ENCODE results near the gene FAM13B.

DNA sequence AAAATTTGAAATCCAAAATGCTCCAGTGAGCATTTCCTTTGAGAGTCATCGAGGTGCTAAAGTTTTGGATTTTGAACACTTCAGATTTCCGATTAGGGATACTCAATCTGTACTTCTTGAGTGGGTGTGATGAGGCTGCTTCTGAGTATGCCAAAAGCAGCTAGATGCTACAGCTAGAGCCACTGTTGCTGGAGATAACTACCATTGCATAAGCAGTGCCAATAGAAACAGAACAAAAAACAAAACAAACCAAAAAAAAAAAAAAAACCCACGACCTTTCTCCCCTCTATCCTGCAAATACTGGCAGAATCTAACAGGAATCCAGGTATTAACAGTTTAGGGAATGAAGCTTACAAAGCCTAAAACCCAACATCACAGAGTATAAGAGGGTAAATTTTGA lies 100.1 kb downstream of the FAM13B start:
- TF ChIP-seq POLR2AphosphoS5 (IDR thresholded peaks at IDR 0.05; ENCODE audit: low read depth, low read length) (no peak), YY1 (IDR thresholded peaks at IDR 0.05; ENCODE audit: low read depth, low read length) (no peak), CEBPB (IDR thresholded peaks at IDR 0.05; ENCODE audit: low read depth, low read length) (no peak), EGR1 (IDR thresholded peaks at IDR 0.05; ENCODE audit: borderline replicate concordance, low read depth, low read length) (no peak), POLR2A (IDR thresholded peaks at IDR 0.05; ENCODE audit: control extremely low read depth in 1 of 2, low read depth in 2 of 2, low read length in 2 of 2) (no peak), RAD21 (IDR thresholded peaks at IDR 0.05 in 1 of 2, conservative IDR thresholded peaks at IDR 0.05 in 1 of 2; ENCODE audit: low read depth in 2 of 2, low read length in 2 of 2) (no peak), RXRA (IDR thresholded peaks at IDR 0.05; ENCODE audit: insufficient read depth, low read depth, low read length) (no peak), ATF3 (IDR thresholded peaks at IDR 0.05; ENCODE audit: insufficient read depth, low read depth, low read length) (no peak), JUND (IDR thresholded peaks at IDR 0.05; ENCODE audit: low read length) (no peak), EP300 (IDR thresholded peaks at IDR 0.05; ENCODE audit: borderline replicate concordance in 1 of 2, low read depth in 2 of 2, low read length in 2 of 2) (no peak), SRF (IDR thresholded peaks at IDR 0.05; ENCODE audit: low read depth, low read length) (no peak)
- TF ChIP-seq, protein P1, sequence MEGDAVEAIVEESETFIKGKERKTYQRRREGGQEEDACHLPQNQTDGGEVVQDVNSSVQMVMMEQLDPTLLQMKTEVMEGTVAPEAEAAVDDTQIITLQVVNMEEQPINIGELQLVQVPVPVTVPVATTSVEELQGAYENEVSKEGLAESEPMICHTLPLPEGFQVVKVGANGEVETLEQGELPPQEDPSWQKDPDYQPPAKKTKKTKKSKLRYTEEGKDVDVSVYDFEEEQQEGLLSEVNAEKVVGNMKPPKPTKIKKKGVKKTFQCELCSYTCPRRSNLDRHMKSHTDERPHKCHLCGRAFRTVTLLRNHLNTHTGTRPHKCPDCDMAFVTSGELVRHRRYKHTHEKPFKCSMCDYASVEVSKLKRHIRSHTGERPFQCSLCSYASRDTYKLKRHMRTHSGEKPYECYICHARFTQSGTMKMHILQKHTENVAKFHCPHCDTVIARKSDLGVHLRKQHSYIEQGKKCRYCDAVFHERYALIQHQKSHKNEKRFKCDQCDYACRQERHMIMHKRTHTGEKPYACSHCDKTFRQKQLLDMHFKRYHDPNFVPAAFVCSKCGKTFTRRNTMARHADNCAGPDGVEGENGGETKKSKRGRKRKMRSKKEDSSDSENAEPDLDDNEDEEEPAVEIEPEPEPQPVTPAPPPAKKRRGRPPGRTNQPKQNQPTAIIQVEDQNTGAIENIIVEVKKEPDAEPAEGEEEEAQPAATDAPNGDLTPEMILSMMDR (IDR thresholded peaks at IDR 0.05; ENCODE audit: control extremely low read depth in 1 of 3, insufficient read depth in 1 of 3, low read depth in 1 of 3, low read length in 3 of 3), result no peak

Data from H1 (cell line).